Neural progenitor cell (in vitro differentiated cells): Measurements from ENCODE around the gene CABP5. TPM values are rescaled to one million over a fixed set of nuclear protein-coding genes. Genes with fewer than 3 reads are reported as not detected.

Experiments
- DNase-seq: peaks from one replicate; pipeline ENCODE4 v3.0.0-alpha.2; 2016; ENCODE audit warnings: low spot score
- H2AFZ ChIP-seq: fragments of 200-600 bp; sonication (generic); replicated peaks from 2 replicates; pipeline ENCODE4 v1.6.1; 2016; ENCODE audit warnings: antibody characterized with exemption
- H3F3A ChIP-seq: fragments of 200-600 bp; sonication (generic); 2 replicates; pipeline ENCODE4 v1.6.1; 2016; ENCODE audit warnings: antibody characterized with exemption, low read depth
- H3K27ac ChIP-seq: fragments of 200-600 bp; sonication (generic); 2 replicates; pipeline ENCODE4 v1.5.1; 2016; ENCODE audit warnings: mild to moderate bottlenecking
- H3K27me3 ChIP-seq: fragments of 200-600 bp; sonication (generic); 2 replicates; pipeline ENCODE4 v1.6.1; 2016; ENCODE audit warnings: mild to moderate bottlenecking, moderate library complexity
- H3K36me3 ChIP-seq: fragments of 200-600 bp; sonication (generic); 2 replicates; pipeline ENCODE4 v1.5.1; 2016
- H3K4me1 ChIP-seq: fragments of 200-600 bp; sonication (generic); 2 replicates; pipeline ENCODE4 v1.6.1; 2016; ENCODE audit warnings: mixed run types
- H3K4me2 ChIP-seq: fragments of 200-600 bp; sonication (generic); 2 replicates; pipeline ENCODE4 v1.6.1; 2016
- H3K4me3 ChIP-seq: fragments of 200-600 bp; sonication (generic); 2 replicates; pipeline ENCODE4 v1.5.1; 2016
- H3K79me2 ChIP-seq: fragments of 200-600 bp; sonication (generic); 2 replicates; pipeline ENCODE4 v1.6.1; 2016; ENCODE audit warnings: low read depth
- H3K9ac ChIP-seq: fragments of 200-600 bp; sonication (generic); 2 replicates; pipeline ENCODE4 v1.6.1; 2016
- H3K9me3 ChIP-seq: fragments of 200-600 bp; sonication (generic); 2 replicates; pipeline ENCODE4 v1.5.1; 2016; ENCODE audit warnings: low read depth
- H4K20me1 ChIP-seq: fragments of 200-600 bp; sonication (generic); 2 replicates; pipeline ENCODE4 v1.6.1; 2016; ENCODE audit warnings: low read depth
- H3K27ac Mint-ChIP-seq: 3 replicates; pipeline ENCODE4 v1.8.0; 2021; ENCODE audit warnings: mixed read lengths
- H3K27me3 Mint-ChIP-seq: 2 replicates; pipeline ENCODE4 v1.8.0; 2022; ENCODE audit warnings: low read depth, mild to moderate bottlenecking, inconsistent platforms, moderate library complexity, mixed read lengths; ENCODE audit not compliant: insufficient read depth
- H3K36me3 Mint-ChIP-seq: 3 replicates; pipeline ENCODE4 v1.8.0; 2021; ENCODE audit warnings: mixed read lengths
- H3K4me1 Mint-ChIP-seq: 3 replicates; pipeline ENCODE4 v1.8.0; 2021; ENCODE audit warnings: mixed read lengths
- H3K4me3 Mint-ChIP-seq: 3 replicates; pipeline ENCODE4 v1.8.0; 2021; ENCODE audit warnings: mild to moderate bottlenecking, moderate library complexity, mixed read lengths
- H3K9me3 Mint-ChIP-seq: 3 replicates; pipeline ENCODE4 v1.8.0; 2020; ENCODE audit warnings: mixed read lengths
- EZH2 ChIP-seq: fragments of 200-600 bp; sonication (generic); IDR thresholded peaks from 2 replicates; pipeline ENCODE4 v1.6.1; 2017; ENCODE audit warnings: antibody characterized with exemption, mild to moderate bottlenecking, moderate library complexity
- EZH2phosphoT487 ChIP-seq: fragments of 200-600 bp; sonication (generic); IDR thresholded peaks from 2 replicates; pipeline ENCODE4 v1.6.1; 2017; ENCODE audit warnings: antibody characterized with exemption
- total RNA-seq: library from RNA; depleted of rRNA; stranded (reverse); fragments of >200 nt; gene quantifications from 2 replicates; pipeline ENCODE4 v1.2.3, GENCODE V29; 2015; ENCODE audit warnings: low replicate concordance
- TF ChIP-seq, protein P1 (sequence below): fragments of 200-600 bp; sonication (generic); IDR thresholded peaks from 2 replicates; pipeline ENCODE4 v1.5.1; 2017; ENCODE audit warnings: antibody characterized with exemption, mild to moderate bottlenecking

Gene CABP5
- total RNA-seq, 1 donor from 2014 or later, result not detected

DNA sequence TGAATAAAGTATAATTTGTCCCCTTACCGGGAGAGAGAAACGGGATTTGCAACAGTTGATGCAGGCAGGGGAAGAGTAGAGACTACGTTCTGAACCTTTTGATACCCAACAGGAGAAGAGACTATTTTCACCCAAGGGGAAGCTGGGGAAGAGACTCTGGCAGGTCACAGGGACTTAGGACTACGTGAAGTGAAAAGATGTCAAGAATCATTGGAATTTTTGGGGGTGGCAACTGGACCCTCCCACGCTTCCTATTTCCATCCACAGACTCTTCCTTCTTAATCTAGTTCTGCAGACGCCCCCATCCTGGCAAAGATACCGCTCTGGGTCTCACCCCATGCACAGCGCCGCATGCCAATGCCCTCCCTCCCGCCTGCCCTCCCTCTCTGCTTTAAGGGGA lies 13.8 kb downstream of the CABP5 start:
- peaks cover 2% of the 10 kb centered on the region for H3K4me1 Mint-ChIP-seq
- no peaks in the 10 kb centered on the region for H3K36me3 Mint-ChIP-seq
- Histone ChIP-seq H3K9me3 (no peaks in the 10 kb centered on the region), H3F3A (no peaks in the 10 kb centered on the region), H2AFZ (no peak overlapping the region), H3K36me3 (no peaks in the 10 kb centered on the region), H3K4me2 (no peak overlapping the region), H3K27ac (no peak overlapping the region), H3K27me3 (no peaks in the 10 kb centered on the region), H3K4me3 (no peak overlapping the region), H3K9ac (no peak overlapping the region), H3K4me1 (no peaks in the 10 kb centered on the region), H3K79me2 (no peaks in the 10 kb centered on the region), H4K20me1 (no peaks in the 10 kb centered on the region)
- no peak for TF ChIP-seq EZH2
- TF ChIP-seq EZH2phosphoT487, result no peak
- TF ChIP-seq, protein P1, sequence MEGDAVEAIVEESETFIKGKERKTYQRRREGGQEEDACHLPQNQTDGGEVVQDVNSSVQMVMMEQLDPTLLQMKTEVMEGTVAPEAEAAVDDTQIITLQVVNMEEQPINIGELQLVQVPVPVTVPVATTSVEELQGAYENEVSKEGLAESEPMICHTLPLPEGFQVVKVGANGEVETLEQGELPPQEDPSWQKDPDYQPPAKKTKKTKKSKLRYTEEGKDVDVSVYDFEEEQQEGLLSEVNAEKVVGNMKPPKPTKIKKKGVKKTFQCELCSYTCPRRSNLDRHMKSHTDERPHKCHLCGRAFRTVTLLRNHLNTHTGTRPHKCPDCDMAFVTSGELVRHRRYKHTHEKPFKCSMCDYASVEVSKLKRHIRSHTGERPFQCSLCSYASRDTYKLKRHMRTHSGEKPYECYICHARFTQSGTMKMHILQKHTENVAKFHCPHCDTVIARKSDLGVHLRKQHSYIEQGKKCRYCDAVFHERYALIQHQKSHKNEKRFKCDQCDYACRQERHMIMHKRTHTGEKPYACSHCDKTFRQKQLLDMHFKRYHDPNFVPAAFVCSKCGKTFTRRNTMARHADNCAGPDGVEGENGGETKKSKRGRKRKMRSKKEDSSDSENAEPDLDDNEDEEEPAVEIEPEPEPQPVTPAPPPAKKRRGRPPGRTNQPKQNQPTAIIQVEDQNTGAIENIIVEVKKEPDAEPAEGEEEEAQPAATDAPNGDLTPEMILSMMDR, result no peak
- no peak overlapping the region for H3K4me3 Mint-ChIP-seq
- H3K9me3 Mint-ChIP-seq, result no peaks in the 10 kb centered on the region
- H3K27ac Mint-ChIP-seq, result no peak overlapping the region
- no peak for DNase-seq
- H3K27me3 Mint-ChIP-seq, result peaks cover 4% of the 10 kb centered on the region

DNA sequence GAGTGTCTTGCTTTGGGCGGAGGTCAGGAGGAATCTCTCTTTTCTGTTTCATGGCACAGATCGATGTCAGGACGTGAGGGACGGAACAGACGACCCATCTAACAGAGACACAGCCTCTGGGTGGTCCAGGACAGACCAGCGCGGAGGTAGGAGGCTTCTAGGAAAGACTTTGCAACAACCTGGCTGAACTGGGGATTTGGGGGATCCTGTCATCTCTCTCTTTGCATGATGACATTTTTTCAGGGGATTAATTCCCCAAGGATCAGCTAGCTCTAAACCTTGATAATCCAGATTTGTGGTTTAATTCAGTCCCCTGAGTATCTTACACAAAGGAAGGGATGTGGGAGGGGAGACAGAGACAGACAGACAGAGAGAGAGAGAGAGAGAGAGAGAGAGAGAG lies 14.4 kb downstream of the CABP5 start:
- Mint-ChIP-seq H3K27me3 (peaks cover 4% of the 10 kb centered on the region), H3K9me3 (no peaks in the 10 kb centered on the region), H3K4me1 (peaks cover 2% of the 10 kb centered on the region), H3K4me3 (no peak overlapping the region), H3K27ac (no peak overlapping the region), H3K36me3 (no peaks in the 10 kb centered on the region)
- H3K9ac ChIP-seq, result no peak overlapping the region
- H3K27ac ChIP-seq, result no peak overlapping the region
- no peak for DNase-seq
- TF ChIP-seq, protein P1, result no peak
- TF ChIP-seq EZH2 (no peak), EZH2phosphoT487 (no peak)
- H2AFZ ChIP-seq, result no peak overlapping the region
- no peaks in the 10 kb centered on the region for H3F3A ChIP-seq
- H3K27me3 ChIP-seq, result no peaks in the 10 kb centered on the region
- H3K36me3 ChIP-seq, result no peaks in the 10 kb centered on the region
- H3K4me1 ChIP-seq, result no peaks in the 10 kb centered on the region
- H3K4me2 ChIP-seq, result no peak overlapping the region
- H4K20me1 ChIP-seq, result no peaks in the 10 kb centered on the region
- H3K79me2 ChIP-seq, result no peaks in the 10 kb centered on the region
- H3K9me3 ChIP-seq, result no peaks in the 10 kb centered on the region
- no peak overlapping the region for H3K4me3 ChIP-seq

DNA sequence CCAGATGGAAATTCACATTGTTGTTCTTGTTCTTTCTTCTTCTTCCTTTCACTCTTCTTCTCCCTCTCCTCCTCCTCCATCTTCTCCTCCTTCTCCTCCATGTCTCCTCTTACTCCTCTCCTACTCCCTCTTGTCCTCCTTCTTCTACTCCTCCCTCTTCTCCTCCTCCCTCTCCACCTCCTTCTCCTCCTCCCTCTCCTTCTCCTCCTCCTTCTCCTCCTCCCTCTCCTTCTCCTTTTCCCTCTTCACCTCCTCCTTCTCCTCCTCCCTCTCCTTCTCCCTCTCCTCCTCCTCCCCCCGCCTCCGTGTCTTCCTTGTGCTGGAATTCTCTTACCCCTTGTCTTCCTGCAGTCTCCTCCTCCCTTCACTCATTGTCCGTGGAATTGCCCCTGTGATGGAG lies 18.4 kb downstream of the CABP5 start:
- H4K20me1 ChIP-seq, result no peaks in the 10 kb centered on the region
- H3K4me2 ChIP-seq, result no peak overlapping the region
- DNase-seq, result no peak
- Mint-ChIP-seq H3K4me1 (peaks cover 2% of the 10 kb centered on the region), H3K36me3 (no peaks in the 10 kb centered on the region), H3K27me3 (peaks cover 14% of the 10 kb centered on the region), H3K4me3 (no peak overlapping the region), H3K9me3 (no peaks in the 10 kb centered on the region), H3K27ac (no peak overlapping the region)
- H3K9ac ChIP-seq, result no peak overlapping the region
- no peaks in the 10 kb centered on the region for H3K9me3 ChIP-seq
- H3K79me2 ChIP-seq, result no peaks in the 10 kb centered on the region
- no peak overlapping the region for H3K4me3 ChIP-seq
- no peaks in the 10 kb centered on the region for H3K36me3 ChIP-seq
- TF ChIP-seq EZH2 (no peak), EZH2phosphoT487 (no peak)
- TF ChIP-seq, protein P1, result no peak
- no peaks in the 10 kb centered on the region for H3K4me1 ChIP-seq
- H3K27me3 ChIP-seq, result no peaks in the 10 kb centered on the region
- no peak overlapping the region for H3K27ac ChIP-seq
- H2AFZ ChIP-seq, result no peak overlapping the region
- no peaks in the 10 kb centered on the region for H3F3A ChIP-seq
